ENCODE results near the gene EFCAB11. TPM values are rescaled to one million over a fixed set of nuclear protein-coding genes. Genes with fewer than 3 reads are reported as not detected.

Gene EFCAB11
- polyA plus RNA-seq, 3 donors: 2.0 to 4.3 (median 2.1) TPM

GRCh38 chr14:89955022-89955744 is 653 bp upstream of the EFCAB11 start:
- TF ChIP-seq CTCF (IDR thresholded peaks at IDR 0.05): no peak
- DNase-seq: peak in 1 of 3 donors; percentile 16
- Mint-ChIP-seq H3K9me3 (peaks cover 0 to 7% (median 0%) of the 10 kb centered on the region in 7 donors), H3K27me3 (ENCODE audit: low read depth in 3 of 3) (peaks cover 0 to 3% (median 0%) of the 10 kb centered on the region in 3 donors), H3K27ac (peak overlapping the region; percentile 92 to 97 (median 96)), H3K4me3 (peak overlapping the region; percentile 96 to 100), H3K36me3 (peaks cover 16 to 18% of the 10 kb centered on the region in 2 donors), H3K4me1 (peaks cover 32% of the 10 kb centered on the region)
- Histone ChIP-seq H4K20me1 (ENCODE audit: insufficient read depth, low read length) (no peaks in the 10 kb centered on the region), H3K36me3 (replicated peaks in 1 of 2; ENCODE audit: control insufficient read depth in 1 of 2, insufficient read depth in 2 of 2, low read length in 2 of 2) (peaks cover 5 to 19% of the 10 kb centered on the region in 2 donors), H3K4me2 (replicated peaks; ENCODE audit: extremely low read depth, low read length, poor library complexity, severe bottlenecking) (peak overlapping the region; percentile 100), H3K9me3 (replicated peaks in 1 of 2; ENCODE audit: control insufficient read depth in 1 of 2, insufficient read depth in 1 of 2, low read length in 2 of 2) (peaks cover 0 to 4% of the 10 kb centered on the region in 2 donors), H3K27me3 (ENCODE audit: control insufficient read depth in 2 of 2, insufficient read depth in 2 of 2, low read length in 2 of 2) (no peaks in the 10 kb centered on the region), H3K27ac (ENCODE audit: low read depth in 1 of 2, low read length in 2 of 2) (peak overlapping the region; percentile 97 to 99), H2AFZ (ENCODE audit: insufficient read depth, low read depth, low read length, poor library complexity, severe bottlenecking) (peak overlapping the region; percentile 93), H3K79me2 (ENCODE audit: insufficient read depth, low read length) (peaks cover 33% of the 10 kb centered on the region), H3K4me3 (replicated peaks in 1 of 3; ENCODE audit: low read depth in 2 of 3, low read length in 3 of 3) (peak overlapping the region; percentile 75 to 90 (median 76)), H3K4me1 (ENCODE audit: control insufficient read depth in 1 of 2, insufficient read depth in 2 of 2, low read length in 2 of 2) (peaks cover 20 to 22% of the 10 kb centered on the region in 2 donors), H3K9ac (ENCODE audit: insufficient read depth, low read length, poor library complexity, severe bottlenecking) (peak overlapping the region; percentile 99)
- intact Hi-C loops (cut with micrococcal nuclease): loop anchor here (10.0 kb wide), 6 partner anchors 110 to 1110 kb away; partner anchors contain the start of genes PSMC1 (in 2 of the 2), FOXN3 (in 1 of the 2), KCNK13 (in 1 of the 2) and RPS6KA5 (in 1 of the 2)
- 2% methylated on average over 13 of the region's 20 CpGs for WGBS (ENCODE audit: insufficient coverage)

- Histone ChIP-seq H2AFZ (ENCODE audit: insufficient read depth, low read depth, low read length, poor library complexity, severe bottlenecking) (no peak overlapping the region), H3K79me2 (ENCODE audit: insufficient read depth, low read length) (peaks cover 19% of the 10 kb centered on the region), H3K27ac (ENCODE audit: low read depth in 1 of 2, low read length in 2 of 2) (no peak overlapping the region), H4K20me1 (ENCODE audit: insufficient read depth, low read length) (no peaks in the 10 kb centered on the region), H3K9ac (ENCODE audit: insufficient read depth, low read length, poor library complexity, severe bottlenecking) (no peak overlapping the region), H3K4me2 (replicated peaks; ENCODE audit: extremely low read depth, low read length, poor library complexity, severe bottlenecking) (no peak overlapping the region), H3K4me3 (replicated peaks in 1 of 3; ENCODE audit: low read depth in 2 of 3, low read length in 3 of 3) (peak overlapping the region in 1 of 3 experiments; percentile 90), H3K36me3 (replicated peaks in 1 of 2; ENCODE audit: control insufficient read depth in 1 of 2, insufficient read depth in 2 of 2, low read length in 2 of 2) (peaks cover 5 to 24% of the 10 kb centered on the region in 2 donors), H3K9me3 (replicated peaks in 1 of 2; ENCODE audit: control insufficient read depth in 1 of 2, insufficient read depth in 1 of 2, low read length in 2 of 2) (peaks cover 0 to 4% of the 10 kb centered on the region in 2 donors), H3K4me1 (ENCODE audit: control insufficient read depth in 1 of 2, insufficient read depth in 2 of 2, low read length in 2 of 2) (peaks cover 20 to 22% of the 10 kb centered on the region in 2 donors), H3K27me3 (ENCODE audit: control insufficient read depth in 2 of 2, insufficient read depth in 2 of 2, low read length in 2 of 2) (no peaks in the 10 kb centered on the region)
- H3K27me3 Mint-ChIP-seq (ENCODE audit: low read depth in 3 of 3): peaks cover 0 to 3% (median 0%) of the 10 kb centered on the region in 3 donors
- TF ChIP-seq CTCF (IDR thresholded peaks at IDR 0.05): no peak
- no peak overlapping the region for H3K4me3 Mint-ChIP-seq
- DNase-seq: no peak
- intact Hi-C loops (cut with micrococcal nuclease): loop anchor here (5.0 to 10.0 kb wide), 8 partner anchors 111 to 1111 kb away; partner anchors contain the start of genes PSMC1 (in 2 of the 2), CALM1 (in 1 of the 2), FOXN3 (in 1 of the 2) and KCNK13 (in 1 of the 2)
- WGBS (ENCODE audit: insufficient coverage): no CpG with 5 or more reads among the region's 1 CpG
- H3K9me3 Mint-ChIP-seq: peaks cover 0 to 7% (median 0%) of the 10 kb centered on the region in 7 donors
- no peak overlapping the region for H3K27ac Mint-ChIP-seq
- H3K36me3 Mint-ChIP-seq: peaks cover 24 to 27% of the 10 kb centered on the region in 2 donors
- peaks cover 28% of the 10 kb centered on the region for H3K4me1 Mint-ChIP-seq
Measured at GRCh38 chr14:89953602-89954001, 928 bp downstream of the EFCAB11 start.
